NCI-H524 (cell line): ENCODE data around the gene CLC.
"Not testable (repeated sequence)": the region's sequence is repeated elsewhere in the genome, so short reads cannot be mapped to it uniquely, and the experiment has no call there.

Experiments used
- DNase-seq, 2 experiments: peaks; one replicate each; lab custom pipeline; 2025; lab: John Stamatoyannopoulos, UW

The CLC gene

DNA sequence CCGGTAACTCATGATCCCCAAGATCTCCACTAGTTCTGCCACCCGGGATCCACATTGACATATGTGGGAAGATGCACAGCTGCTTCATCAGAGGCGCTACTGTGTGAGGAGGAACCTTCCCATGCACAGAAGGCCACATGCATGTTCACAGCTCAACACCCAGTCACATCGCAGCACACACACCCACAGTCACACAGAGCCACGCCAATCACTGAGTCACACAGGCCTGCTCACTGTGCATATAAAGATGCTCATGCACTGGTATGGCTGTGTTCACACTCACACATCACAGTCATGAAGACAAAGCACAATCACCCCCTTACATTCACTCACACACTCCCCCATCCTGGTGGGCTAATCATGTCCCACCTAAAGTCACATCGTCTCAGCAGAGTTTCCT, 9.8 kb downstream of the CLC start:
- no peak for DNase-seq

DNA sequence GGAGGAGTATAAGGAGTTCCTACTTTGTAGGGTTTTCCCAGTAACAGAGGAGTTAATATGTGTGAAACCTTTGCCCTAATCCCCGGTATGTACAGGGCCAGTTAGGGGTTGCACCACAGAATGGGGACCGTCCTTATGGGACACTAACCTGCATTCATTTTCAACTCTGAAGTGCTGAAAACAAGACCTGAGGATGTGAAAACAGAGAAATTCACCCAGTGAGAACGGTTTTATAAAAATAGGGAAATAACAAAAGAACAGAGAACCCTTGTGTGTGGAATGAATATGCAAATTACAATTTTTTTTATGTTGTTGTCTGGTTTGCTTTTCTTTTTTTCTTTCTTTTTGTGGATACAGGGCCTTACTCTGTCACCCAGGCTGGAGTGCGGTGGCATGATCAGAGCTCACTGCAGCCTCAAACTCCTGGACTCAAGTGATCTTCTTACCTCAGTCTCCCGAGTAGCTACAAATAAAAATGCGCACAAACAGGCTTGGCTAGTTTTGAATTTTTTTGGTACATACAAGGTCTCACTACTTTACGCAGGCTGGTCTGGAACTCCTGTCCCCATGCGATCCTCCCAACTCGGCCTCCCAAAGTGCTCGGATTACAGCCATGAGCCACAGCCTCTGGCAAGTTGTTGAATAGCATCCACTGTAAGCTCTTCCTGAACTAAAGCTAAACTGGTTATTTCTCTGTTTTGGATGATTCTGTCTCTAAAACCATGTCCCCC, 10.6 kb downstream of the CLC start:
- DNase-seq = no peak

DNA sequence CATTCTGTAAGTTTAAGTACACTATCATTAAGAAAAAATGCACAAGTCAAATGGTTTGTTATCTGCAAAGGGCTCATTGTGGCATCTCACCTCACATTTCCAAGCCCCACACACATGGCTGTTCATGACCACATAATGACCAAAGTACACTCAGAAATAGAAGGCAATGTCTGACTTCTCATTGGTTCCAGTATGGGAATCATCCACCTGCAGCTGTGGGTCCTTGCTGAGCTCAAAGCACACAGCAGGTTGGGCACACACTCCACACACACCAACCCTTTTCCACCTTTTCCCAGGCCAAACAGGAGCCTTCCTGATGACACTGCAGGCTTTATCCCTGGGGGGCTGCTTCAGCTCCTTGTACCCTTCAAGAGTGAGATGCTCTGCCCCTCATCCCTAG, 11.8 kb downstream of the CLC start:
- no peak for DNase-seq

DNA sequence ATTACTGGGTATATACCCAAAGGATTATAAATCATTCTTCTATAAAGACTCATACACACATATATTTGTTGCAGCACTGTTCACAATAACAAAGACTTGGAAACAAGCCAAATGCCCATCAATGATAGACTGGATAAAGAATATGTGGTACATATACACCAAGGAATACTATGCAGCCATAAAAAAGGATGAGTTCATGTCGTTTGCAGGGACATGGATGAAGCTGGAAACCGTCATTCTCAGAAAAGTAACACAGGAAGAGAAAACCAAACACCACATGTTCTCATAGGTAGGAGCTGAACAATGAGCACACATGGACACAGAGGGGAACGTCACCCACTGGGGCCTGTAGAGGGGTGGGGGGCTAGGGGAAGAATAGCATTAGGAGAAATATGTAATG, 17.7 kb downstream of the CLC start:
- not testable (repeated sequence) for DNase-seq

GRCh38 chr19:39710333-39710890, 27.4 kb downstream of the CLC start:
- no peak for DNase-seq

DNA sequence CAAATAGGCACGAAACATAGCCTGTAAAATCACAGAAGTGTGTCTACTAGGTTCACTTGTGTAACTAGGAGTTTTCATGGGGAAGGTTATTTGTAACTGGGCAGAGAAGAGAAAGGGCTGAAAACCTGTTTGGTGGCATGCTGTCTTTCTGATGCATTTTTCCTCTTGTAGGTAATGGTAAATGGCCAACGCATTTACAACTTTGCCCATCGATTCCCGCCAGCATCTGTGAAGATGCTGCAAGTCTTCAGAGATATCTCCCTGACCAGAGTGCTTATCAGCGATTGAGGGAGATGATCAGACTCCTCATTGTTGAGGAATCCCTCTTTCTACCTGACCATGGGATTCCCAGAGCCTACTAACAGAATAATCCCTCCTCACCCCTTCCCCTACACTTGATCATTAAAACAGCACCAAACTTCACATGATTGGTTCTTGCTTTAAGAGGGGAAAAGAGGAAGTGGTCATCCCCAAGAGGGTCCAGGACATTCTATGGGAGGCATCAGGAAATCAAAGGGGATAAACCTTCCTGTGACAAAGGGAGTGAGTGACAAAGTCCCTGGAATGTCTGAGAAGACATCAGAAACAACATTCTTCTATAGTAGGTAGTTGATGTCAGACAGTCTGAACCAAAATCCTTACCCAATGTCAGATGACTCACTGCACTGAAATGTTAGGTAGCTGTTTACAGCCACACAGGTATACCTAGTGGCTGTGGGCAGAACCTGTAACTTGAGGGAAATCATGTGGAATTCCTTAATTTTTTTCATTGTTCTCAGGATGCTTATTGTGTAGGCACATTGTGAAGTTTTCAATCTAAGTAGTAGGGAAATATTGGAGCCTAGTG, 28.6 kb downstream of the CLC start:
- no peak for DNase-seq

GRCh38 chr19:39708594-39708993, 29.2 kb downstream of the CLC start:
- no peak for DNase-seq

DNA sequence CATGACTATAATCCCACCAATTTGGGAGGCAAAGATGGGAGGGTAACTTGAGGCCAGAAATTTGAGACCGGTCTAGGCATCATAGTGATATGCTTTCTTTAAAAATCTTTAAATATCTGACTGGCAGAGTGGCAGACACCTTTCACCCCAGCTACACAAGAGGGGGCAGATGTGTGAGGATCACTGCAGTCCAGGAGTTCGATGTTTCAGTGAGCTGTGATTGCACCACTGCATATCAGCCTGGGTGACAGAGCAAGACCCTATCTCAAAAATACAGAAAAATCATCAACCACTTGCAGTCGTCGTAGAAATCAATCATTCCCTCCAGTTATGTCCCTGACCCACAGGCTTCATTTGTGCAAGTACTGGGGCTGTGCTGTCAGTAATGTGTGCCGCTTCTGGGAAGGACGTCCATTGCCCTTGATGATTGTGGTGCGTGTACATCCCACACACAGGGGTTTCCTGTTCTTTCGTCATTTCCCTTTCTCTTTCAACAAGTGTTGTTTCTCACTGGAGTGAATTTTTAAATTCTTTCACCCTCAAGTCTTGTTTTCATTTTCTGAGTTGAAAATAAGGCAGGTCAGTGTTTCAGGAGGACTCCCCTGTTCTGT, 32.1 kb downstream of the CLC start:
- no peak for DNase-seq

DNA sequence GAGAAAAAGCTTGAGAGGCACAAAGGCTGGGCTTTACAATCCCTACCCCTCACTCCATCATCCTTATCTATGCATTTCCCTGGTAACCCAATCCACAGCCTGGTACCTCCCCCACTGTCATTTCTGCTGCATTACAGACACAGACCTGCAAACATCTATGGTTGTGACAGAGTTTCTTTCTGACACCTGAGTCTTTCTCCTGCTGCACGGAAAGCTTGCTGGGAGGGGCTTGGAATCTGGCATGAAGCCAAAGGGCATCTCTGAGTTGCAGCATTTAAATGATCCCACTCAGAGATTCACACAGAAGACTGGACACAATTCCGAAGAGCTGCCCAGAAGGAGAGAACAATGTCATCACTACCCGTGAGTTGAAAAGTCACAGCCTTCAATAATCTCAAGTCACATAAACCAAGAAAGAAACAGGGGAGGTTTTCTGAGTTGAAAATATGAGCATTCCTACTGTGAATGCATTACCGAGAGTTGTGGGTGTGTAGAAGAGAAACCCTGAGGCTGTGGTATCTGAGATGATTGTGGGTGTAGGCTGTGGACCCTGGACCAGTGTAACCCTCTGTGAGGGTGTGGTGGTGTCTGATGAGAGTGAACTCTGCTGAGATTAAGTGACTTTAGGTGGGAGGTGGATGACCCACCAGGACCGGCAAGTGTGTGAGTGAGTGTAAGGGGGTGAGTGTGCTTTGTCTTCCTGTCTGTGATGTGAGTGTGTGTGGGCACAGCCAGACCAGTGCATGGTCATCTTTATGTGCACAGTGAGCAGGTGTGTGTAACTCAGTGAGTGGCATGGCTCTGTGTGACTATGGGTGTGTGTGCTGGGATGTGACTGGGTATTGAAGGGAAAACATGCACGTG, 33.4 kb downstream of the CLC start, which contains the start of gene LGALS14:
Gene LGALS14 (plus strand): TSS at position 301 of the 864 bp plus-strand sequence. CDS start 48 bp downstream, at position 349.
- no peak for DNase-seq

DNA sequence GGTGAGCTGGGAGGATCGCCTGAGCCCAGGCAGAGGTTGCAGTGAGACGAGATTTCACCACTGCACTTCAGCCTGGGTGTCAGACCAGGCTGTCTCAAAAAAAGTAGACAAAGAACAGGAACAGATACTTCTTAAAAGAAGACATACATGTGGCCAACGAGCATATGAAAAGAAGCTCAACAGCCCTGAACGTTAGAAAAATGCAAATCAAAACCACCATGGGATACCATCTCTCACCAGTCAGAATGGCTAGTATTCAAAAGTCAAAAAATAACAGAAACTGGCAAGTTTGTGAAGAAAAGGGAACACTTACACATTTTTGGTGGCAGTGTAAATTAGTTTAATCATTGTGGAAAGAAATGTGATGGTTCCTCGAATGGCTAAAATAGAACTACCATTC, 36.5 kb downstream of the CLC start:
- DNase-seq = no peak

DNA sequence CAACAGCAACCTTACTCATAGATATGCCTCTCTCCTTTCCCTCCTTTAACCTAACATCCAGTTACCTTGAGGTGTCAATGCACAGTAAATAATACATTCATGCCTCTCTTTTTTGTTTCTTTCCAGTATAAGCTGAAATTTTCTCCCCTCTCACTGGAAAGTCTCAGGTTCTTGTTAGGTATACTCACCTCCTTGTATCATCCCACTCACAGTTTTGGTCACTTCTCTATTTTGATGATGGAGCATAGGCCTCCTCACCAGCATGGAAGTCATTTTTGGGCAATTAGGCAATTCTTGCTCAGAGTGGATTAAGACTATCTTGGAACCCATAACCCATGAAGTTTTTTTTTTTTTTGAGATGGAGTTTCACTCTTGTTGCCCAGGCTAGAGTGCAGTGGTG, 39.3 kb downstream of the CLC start:
- no peak for DNase-seq

GRCh38 chr19:39696387-39696786, 41.4 kb downstream of the CLC start:
- no peak for DNase-seq

DNA sequence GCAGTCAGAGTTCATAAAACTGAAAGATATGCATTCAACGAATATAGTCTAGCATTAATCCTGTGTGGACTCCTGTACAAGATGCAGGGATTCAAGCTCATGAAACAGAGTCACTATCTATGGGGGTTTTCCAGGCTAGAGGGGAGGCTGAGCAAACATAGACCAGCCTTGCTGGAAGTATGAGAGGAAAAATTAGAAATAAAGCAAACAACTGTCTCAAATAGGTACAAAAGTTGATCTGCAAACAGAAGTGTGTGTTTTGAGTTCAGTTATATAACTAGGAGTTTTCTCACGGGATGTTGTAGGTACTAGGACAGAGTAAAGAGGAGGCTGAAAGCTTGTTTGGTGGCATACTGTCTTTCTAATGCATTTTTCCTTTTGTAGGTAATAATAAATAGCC, 42.1 kb downstream of the CLC start:
- DNase-seq = no peak

DNA sequence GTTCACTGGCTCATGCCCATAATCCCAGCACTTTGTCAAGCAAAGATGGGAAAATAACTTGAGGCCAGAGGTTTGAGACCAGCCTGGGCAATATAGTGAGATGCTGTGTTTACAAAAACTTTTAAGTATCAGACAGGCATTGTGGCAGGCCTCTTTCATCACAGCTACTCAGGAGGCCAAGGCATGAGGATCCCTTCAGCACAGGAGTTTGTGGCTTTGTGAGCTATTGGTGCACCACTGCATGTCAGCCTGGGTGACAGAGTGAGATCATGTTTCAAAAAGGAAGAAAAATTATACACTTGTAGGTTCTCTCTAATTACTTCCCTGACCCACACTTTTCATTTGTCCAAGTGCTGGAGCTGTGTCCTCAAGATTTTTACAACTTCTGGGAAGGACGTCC, 45.0 kb downstream of the CLC start:
- DNase-seq = no peak

DNA sequence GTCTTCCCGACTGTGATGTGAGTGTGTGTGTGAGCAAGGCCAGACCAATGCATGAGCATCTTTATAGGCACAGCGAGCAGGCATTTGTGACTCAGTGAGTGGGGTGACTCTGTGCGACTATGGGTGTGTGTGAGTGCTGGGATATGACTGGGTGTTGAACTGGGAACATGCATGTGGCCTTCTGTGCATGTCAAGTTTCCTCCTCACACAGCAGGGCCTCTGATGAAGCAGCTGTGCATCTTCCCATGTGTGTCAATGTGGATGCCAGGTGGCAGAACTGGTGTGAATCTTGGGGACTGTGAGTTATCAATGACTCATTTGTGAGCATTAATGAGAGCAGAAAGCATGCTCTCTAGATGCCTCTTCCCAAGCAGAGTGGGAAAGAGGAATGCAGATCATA, 45.7 kb downstream of the CLC start:
- no peak for DNase-seq

DNA sequence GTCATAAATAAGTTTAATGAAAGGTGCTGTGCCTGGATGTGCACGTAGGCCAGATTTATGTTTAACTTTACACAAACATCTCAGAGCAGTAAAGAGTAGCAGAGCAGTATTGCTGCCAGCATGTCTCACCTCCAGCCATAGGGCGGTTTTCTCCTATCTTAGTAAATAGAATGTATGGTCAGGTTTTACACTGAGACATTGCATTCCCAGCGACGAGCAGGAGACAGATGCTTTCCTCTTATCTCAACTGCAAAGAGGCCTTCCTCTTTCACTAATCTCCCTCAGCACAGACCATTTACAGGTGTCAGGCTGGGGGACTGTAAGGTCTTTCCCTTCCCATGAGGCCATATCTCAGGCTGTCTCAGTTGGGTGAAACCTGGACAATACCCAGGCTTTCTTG, 49.2 kb downstream of the CLC start:
- DNase-seq = not testable (repeated sequence)

- no peak for DNase-seq
Measured at GRCh38 chr19:39686739-39687138, 51.1 kb downstream of the CLC start.

DNA sequence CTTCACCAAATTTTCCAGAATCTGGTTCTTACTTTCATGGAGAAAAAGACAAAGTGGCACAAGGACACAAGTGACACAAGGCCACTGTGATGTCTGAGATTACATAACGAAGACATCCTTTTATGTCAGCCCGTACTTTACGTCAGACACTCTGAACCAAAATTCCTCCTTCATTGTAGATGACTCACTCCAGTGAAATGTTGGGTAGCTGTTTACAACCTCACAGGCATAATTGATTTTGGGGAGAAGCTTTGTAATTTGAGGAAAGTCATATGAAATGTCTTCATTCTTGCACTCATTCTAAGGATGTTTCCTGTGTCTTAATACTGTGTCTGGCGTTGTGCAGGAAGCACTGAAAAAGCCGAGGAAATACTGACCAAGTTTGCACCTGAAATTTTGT, 53.6 kb downstream of the CLC start:
- DNase-seq = no peak

- no peak for DNase-seq
Measured at GRCh38 chr19:39681416-39681815, 56.4 kb downstream of the CLC start.
